GM18520 (cell line): ENCODE measurements around the gene RAB3C.

Experiments used
- ATAC-seq: cut with Tn5 transposase; IDR thresholded peaks from one replicate; pipeline ENCODE4 v1.9.1; 2021; ENCODE audit not compliant: unreplicated experiment

The RAB3C gene

DNA sequence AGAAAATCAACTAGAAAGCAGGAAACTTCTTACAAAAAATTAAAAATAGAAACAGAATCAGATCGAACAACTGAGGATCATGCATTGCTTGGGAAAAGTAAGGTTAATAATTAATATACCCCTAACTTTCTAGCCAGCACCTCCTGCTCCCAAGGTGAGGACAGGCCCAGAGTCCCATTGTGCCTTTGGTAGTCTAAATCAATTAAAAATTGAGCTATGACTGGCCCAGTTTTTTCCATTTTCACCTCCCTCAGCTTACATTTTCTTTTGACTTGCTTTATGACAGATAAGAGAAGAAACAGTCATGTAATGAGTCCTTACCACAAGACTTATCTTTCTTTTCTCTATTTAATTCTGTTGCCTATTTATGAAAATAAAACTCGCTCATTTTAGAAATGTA lies 182.2 kb downstream of the RAB3C start:
- no peak for ATAC-seq

- ATAC-seq: no peak
Observed at GRCh38 chr5:58767104-58767503, 184.2 kb downstream of the RAB3C start.

- no peak for ATAC-seq
Observed at GRCh38 chr5:58770136-58770535, 187.3 kb downstream of the RAB3C start.

GRCh38 chr5:58771796-58772195 lies 188.9 kb downstream of the RAB3C start:
- ATAC-seq: no peak

DNA sequence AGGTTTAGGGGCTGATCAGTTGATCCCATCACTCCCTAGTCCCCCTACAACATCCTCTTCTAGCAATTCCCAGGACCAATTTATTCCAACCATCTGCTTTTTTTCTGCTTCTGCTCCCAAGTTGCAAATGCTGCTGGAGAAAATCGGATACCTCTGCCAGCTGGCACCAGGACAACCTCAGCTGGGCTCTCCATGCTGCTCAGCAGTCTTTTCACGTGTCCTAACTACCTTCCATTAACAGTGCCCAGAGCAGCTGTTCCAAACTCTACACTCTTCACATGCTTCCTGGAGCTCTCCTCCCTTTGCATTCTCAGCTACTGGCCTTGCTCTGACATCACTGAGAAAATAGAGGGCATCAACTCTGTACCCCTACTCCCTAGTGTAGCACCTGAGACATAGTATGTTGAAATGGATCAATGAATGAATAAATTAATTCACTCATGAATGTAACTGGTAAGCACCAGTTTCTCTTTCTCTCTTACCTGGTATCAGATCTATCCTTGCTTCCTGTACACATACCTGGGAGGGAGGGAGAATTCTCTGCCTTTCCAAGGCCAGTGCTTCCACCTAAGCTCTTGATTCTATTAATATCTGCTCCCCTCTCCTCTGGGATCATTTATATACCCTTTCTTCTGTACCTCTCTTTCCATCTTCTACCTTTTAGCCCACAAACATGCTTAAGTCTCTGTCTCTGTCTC lies 191.0 kb downstream of the RAB3C start:
- ATAC-seq: no peak

DNA sequence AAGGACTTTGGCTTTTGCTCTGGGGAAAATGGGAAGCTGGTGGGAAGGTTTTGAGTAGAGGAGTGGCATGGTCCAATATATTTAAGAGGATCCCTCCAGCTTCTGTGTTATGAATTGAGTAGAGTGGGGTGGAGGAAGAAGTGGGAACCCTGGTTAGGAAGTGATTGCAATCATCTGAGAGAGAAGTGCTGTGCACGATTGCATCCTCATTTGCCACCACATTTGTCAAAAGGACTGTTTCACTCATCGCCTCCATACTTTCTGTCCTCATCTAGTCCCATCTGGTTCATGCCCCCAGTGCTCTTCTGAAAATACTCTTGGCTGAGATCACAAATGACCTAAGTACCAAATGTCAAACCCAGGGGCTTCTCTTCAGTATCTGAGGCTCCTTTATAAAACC lies 192.1 kb downstream of the RAB3C start:
- no peak for ATAC-seq

GRCh38 chr5:58775701-58776262 lies 192.9 kb downstream of the RAB3C start:
- ATAC-seq: peak; percentile 55

DNA sequence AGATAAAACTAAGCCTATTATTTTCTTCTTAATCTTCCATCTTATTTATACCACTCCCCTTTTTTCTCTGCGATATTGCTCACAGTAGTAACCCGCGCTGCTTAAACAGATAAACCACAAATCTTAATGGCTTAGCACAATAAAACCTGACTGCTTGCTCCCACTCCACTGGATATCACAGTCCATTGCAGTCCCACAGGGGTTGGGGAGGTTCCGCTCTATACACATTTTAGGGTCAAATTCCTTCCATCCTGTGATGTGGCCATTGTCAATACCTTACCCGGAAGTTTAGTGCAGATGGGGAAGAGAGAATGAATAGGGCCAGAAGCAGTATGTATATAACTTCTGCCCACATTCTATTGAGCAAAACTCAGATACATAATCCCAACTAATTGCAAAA lies 193.7 kb downstream of the RAB3C start:
- ATAC-seq: no peak

DNA sequence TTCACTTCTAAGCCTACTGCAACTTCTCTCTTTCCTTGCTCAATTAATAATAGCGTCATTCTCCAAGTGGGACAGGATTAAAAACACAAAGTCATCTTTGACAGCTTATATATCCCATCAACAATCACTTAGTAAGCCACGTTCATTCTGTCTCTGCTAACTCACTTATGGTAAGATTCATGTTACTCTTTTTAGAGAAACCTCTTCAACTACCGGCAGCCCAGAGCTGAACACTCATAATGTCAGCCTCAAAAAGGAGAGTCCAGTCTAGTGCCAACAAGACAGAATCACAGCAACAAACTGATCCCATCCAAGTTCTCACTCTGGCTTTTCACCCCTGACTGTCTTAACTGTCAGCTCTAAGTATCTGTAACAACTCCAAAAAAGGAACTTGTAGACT lies 196.0 kb downstream of the RAB3C start:
- no peak for ATAC-seq

DNA sequence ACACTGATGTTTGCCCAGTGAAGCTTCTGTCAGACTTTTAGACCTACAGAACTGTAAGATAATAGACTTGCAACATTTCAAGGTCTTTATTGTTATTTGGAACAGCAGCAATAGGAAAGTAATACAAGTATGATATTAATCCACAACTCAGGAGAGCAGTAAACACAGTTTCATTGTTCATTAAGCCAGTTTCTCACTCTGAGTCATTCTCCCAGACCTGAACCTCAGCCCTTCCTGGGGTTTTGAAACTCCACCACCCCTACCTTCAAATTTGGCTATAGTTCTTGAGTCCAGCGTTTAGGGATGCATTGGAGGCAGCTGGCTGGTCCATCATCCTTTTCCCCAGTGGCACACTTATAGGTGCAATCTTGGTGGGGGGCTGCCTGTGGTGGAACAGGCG lies 203.2 kb downstream of the RAB3C start:
- no peak for ATAC-seq

GRCh38 chr5:58786711-58787303 lies 203.9 kb downstream of the RAB3C start:
- no peak for ATAC-seq

DNA sequence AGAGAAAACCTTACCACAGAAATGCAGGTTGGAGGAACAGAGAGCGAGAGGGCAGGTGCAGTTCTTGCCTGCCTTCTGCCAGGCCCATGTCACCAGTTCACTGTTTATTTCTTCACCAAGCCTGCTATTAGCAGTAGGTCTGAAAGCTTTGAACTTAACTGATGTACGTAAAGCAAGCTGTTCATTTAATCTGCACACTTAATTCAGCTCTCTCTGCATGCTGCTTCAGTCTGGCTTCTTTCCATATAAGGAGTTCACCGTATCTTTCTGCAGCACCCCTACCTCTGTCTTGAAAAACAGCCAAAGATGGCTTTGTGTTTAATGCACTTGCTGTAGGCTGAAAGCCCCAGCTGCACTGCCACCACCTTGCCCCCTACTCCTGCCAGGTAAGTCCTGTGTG lies 205.1 kb downstream of the RAB3C start:
- no peak for ATAC-seq

GRCh38 chr5:58793888-58794657 lies 211.2 kb downstream of the RAB3C start:
- no peak for ATAC-seq

GRCh38 chr5:58794875-58795274 lies 212.0 kb downstream of the RAB3C start:
- ATAC-seq: no peak

DNA sequence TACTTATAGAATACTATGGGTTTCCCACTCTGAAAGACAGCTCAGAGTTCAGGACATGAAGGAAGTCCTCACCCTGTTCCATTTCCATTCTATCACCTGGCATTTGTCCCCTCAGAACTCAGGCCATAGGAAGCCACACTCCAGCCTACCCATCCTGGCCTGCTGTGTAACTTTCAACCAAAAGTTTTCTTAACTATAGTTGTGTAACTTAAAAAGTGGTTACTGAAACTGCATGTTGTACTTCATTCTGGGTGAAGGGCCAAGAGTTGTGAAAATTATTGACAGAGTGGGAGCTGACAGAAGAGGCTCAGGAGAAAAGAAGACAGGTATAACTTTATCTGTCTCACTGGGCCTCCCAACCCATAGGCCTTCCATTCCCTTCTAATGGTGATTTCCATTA lies 212.5 kb downstream of the RAB3C start:
- no peak for ATAC-seq

DNA sequence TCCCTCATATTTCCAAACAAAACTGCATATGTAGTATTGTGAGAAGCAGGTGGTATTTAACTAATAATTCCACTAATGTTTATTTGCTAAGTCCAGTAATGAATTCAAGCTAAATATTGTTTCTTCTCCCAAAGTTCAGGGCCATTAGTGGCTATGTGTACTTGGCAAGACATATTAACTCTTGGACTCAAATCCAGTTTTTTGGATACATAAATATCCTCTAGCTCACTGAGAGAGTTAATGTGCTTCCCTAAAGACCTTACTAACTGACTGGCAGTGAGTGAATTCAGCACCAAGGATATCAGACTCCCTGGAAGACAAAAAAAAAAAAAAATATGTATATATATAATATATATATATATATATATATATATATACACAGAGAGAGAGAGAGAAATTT lies 214.1 kb downstream of the RAB3C start:
- ATAC-seq: no peak

GRCh38 chr5:58800356-58800755 lies 217.5 kb downstream of the RAB3C start:
- no peak for ATAC-seq

GRCh38 chr5:58800861-58801540 lies 218.1 kb downstream of the RAB3C start:
- ATAC-seq: no peak

DNA sequence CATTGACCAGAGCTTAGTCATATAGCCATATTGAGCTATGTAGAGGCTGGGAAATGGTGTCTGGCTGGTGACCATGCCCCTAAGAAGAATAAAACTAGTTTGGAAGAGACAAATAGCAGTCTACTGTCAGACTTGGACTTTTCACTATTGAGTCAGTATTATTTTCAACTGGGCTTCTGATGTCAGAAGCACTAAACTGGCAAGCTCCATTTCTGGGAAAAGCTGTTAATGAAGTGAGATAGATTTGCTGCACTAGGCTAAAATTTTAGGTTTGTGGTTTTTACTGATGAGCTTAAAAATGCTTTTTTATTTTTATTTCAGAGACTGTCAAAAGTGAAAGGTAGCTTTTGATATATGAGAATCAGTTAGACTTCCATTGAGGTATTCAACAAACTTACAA lies 220.2 kb downstream of the RAB3C start:
- no peak for ATAC-seq

- no peak for ATAC-seq
Observed at GRCh38 chr5:58804291-58804690, 221.4 kb downstream of the RAB3C start.

DNA sequence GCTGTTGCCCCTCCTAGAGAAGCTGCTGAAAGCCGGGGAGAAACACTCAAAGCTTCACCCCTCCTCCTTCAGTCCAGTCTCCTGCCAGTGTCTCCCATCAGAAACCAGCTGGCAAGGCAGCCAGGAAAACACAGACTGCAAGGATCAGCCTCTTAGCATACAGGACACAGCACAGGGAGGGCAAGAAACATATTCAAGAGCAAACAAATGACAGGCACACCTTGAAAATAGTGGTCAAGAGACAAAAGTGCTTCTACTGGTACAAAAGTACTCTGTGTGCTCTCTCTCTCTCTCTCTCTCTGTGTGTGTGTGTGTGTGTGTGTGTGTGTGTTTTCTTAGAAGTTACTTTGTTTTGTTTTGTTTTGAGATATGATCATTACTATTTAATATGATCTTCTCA lies 227.2 kb downstream of the RAB3C start:
- no peak for ATAC-seq
